Peyer's patch (tissue), 4 donors: Measurements from ENCODE around the gene VSIG10.

Source experiments
- CTCF ChIP-seq, 6 experiments: fragments of 450-650 bp in 4 of 6; fragments of 200-600 bp in 2 of 6; sonication (generic) in 1 of 6; IDR thresholded peaks; one replicate each; pipeline ENCODE4 v1.5.1; 2017 to 2019; ENCODE audit warnings: antibody characterized with exemption in 6 of 6, mild to moderate bottlenecking in 3 of 6, moderate library complexity in 1 of 6
- POLR2A ChIP-seq, 2 donors: fragments of 450-650 bp; IDR thresholded peaks; one replicate each; pipeline ENCODE4 v1.5.1; 2017; ENCODE audit warnings: antibody characterized with exemption in 2 of 2, mild to moderate bottlenecking in 2 of 2, moderate library complexity in 2 of 2

- TF ChIP-seq CTCF (IDR thresholded peaks at IDR 0.05) (no peak), POLR2A (IDR thresholded peaks at IDR 0.05) (no peak)
Measured at GRCh38 chr12:118125743-118126118, 21.9 kb upstream of the VSIG10 start.
